GM10266 (cell line): Measurements from ENCODE around the gene ANAPC1.
A peak's percentile ranks its signal among the peaks of the same experiment; 100 is the strongest.
"Not testable (repeated sequence)": the region's sequence is repeated elsewhere in the genome, so short reads cannot be mapped to it uniquely, and the experiment has no call there.

Source experiments
- DNase-seq: peaks from one replicate; pipeline ENCODE4 v3.0.0; 2012; ENCODE audit errors: extremely low spot score
- CTCF ChIP-seq: IDR thresholded peaks from 2 replicates; pipeline ENCODE4 v1.5.1; 2012; ENCODE audit warnings: mild to moderate bottlenecking, low read depth; ENCODE audit not compliant: control insufficient read depth, insufficient read depth; ENCODE audit errors: missing control alignments

The ANAPC1 gene

DNA sequence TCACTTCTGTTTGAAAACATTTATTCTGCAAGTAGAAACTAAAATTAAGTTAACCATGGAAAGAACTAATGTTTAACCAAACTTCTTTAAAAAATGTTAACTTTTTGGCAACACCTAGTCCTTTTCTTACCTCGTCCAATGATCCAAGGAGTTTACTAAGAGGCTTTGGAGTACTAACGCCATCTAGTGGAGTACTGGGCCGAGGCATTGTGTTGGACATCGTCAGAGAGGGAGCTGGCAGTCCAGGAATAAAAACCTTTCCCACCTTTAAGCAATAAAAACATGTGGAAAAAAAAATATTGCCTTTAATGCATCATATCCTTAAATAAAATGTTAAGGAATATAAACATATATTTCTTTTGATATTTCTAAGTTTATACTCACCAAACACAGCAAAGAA is 33.3 kb downstream of the ANAPC1 start:
- peak; percentile 40 for TF ChIP-seq CTCF
- not testable (repeated sequence) for DNase-seq

DNA sequence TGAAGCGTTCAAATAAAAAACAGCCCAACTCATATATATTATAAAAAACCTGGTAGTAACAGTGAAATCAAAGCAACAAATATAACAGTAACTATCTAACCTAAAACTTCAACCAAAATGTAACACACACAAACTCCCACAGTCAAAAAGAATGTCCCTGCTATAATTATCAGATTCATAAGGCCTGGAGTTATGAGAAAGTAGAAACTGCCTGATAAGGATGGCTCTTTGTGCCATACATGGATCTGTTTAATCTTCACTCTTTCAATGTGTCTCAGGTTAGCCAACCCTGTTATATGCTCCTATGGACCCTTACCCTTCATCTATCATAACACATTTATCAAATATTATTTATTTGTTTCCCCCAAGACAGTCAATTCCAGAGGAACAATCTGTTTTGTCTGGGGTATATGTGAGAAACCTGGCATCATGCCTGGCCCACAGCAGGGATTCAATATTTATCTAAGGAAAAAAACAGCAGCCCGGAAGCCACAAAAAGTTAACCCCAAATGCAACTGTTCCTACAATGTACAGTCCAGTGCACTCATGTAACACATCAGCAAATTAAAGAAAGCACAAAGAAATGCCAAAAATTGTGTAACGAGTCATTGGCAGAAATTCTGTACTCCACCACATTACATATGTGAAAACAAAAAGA is 44.2 kb downstream of the ANAPC1 start:
- not testable (repeated sequence) for DNase-seq

- DNase-seq: not testable (repeated sequence)
Measured at GRCh38 chr2:111838992-111839391, 45.0 kb downstream of the ANAPC1 start.

- DNase-seq: not testable (repeated sequence)
Measured at GRCh38 chr2:111834221-111834620, 49.8 kb downstream of the ANAPC1 start.

DNA sequence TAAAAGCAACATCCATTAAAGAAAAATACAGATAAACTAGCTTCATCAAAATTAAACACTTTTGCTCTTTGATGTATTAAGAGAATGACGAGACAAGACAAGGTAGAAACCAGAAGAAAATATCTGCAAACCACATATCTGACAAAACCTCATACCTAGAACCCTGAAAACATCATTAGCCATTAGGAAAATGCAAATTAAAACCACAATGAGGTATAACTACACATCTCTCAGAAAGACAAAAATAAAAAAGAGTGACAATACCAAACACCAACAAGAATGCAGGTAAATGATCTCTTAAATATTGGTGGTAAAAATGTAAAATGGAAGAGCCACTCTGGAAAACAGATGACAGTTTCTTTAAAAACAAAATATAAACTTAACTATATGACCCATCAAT is 53.5 kb downstream of the ANAPC1 start:
- DNase-seq: not testable (repeated sequence)

DNA sequence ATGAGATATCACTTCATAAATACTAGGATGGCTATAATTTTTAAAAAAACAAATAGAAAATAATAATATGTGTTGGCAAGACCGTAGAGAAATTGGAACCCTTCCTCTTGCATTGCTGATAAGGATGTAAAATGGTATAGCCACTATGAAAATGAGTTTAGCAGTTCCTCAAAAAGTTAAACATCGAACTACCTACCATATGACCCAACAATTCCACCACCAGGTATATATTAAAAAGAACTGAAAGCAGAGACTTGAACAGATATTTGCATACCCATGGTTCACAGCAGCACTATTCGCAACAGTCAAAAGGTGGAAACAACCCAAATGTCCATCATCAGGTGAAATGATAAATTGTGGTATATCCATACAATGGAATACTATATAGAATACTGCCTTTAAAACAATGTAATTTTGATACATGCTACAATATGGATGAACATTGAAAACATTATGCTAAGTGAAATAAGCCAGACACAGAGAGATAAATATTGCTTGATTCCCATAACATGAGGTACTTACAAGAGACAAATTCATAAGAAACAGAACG is 55.7 kb downstream of the ANAPC1 start:
- not testable (repeated sequence) for DNase-seq

- not testable (repeated sequence) for DNase-seq
Measured at GRCh38 chr2:111812970-111813622, 70.9 kb downstream of the ANAPC1 start.

GRCh38 chr2:111790633-111791032 is 93.4 kb downstream of the ANAPC1 start:
- DNase-seq: not testable (repeated sequence)

- DNase-seq: not testable (repeated sequence)
Measured at GRCh38 chr2:111784081-111784480, 99.9 kb downstream of the ANAPC1 start.

DNA sequence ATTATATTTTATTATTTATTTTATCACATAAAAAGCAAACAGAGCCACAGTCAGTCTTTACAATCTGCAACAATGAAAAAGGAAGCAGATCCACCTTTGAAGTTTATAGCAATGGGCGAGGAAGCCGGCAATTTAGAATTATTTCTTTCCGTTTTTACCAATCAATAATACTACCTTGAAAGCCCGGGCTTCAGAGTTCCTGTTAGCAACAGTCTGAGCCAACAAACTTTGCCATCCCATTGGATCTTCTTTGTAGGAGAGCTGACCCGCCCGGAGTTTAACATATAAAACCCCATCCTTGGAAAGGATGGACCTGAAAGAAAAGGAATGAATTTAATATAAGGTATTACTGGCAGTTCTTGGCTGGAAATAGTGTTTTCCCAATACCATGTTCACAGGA is 101.8 kb downstream of the ANAPC1 start:
- not testable (repeated sequence) for DNase-seq

DNA sequence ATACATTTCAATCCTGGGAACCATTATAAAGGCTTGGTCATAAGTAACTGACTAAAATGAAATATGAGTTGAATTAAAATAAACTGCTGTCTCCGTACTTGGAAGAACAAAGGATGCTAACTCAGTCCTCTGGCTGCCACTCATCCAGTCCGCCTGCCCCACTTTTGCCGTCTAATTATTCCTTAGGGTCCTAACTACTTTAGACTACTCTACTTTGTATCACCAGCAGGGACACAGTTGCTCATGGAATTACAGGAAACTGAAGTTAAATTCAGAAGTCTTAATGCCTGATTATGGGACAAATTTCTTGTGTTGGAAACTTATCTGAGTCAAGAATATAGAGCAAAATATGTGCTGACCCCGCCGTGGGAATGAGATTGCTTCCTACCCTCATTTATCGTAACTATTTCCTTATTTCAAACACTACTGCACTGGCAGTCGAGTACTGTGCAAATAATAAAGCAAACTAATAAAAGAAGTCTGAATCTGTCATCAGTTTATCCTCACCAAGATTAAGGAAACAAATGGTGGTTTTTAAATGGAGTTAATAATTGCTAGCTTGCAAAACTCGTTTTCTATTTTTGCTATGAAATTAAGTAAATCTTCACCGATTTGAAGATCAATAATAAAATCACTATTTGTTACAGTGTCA is 102.4 kb downstream of the ANAPC1 start:
- DNase-seq: not testable (repeated sequence)

DNA sequence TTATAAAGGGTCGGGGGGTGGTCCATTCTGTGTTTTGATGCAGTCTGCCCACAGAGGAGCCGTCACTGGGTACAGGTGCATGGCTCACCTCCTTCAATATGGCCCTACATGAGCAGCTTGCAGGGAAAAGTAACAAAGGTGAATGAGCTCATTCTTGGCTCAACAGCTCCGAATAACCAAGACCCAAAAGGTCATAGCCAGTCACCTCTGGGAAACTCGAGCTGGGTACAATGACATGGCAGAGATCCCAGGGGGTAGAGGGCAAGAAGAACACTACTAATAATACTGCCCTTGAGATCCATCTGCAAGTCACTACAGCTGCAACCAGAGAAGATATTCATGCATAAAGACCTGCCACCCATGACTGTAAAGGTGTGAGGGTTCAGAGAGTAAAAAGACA is 106.8 kb downstream of the ANAPC1 start:
- not testable (repeated sequence) for DNase-seq

GRCh38 chr2:111776296-111776695 is 107.7 kb downstream of the ANAPC1 start:
- DNase-seq: not testable (repeated sequence)

GRCh38 chr2:111772180-111772579 is 111.8 kb downstream of the ANAPC1 start:
- DNase-seq: not testable (repeated sequence)

- DNase-seq: not testable (repeated sequence)
Measured at GRCh38 chr2:111770916-111771658, 112.9 kb downstream of the ANAPC1 start.

DNA sequence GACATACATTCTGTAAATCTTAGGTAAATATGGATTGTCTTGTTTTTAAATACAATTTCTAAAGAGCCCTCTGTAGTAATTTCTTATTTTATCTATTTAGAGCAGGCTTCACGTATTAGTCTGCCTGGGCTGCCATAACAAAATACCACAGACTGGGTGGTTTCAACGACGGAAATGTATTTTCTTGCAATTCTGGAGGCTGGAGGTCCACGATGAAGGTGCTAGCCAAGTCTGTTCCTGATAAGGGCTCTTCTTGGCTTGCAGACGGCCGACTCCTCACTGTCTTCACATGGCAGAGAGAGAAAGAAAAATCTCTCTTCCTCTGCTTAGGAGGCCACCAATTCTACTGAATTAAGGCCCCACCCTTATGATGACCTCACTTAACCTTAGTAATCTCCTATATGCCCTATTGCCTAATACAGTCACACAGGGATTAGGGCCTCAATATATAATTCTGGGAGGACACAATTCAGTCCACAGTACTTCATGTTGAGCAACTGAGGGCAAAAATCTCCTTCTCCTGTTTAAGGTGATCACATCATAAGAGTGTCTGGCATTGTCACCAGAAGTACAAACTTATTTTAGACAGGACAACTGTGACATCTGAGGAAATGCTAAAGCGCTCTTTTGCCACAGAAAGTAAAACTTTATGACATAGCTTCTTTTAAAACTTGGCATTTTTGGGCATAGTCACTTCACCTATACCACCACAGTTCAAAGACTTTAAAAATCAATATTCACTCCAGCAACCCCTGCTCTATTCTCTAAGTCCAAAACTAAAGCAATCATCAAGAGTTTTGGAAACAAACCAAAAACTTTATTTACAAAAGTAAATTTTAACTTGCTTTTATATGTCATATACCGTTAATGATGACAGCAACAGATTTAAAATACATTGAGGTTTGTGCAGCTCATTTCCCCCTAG is 115.5 kb downstream of the ANAPC1 start:
- not testable (repeated sequence) for DNase-seq

DNA sequence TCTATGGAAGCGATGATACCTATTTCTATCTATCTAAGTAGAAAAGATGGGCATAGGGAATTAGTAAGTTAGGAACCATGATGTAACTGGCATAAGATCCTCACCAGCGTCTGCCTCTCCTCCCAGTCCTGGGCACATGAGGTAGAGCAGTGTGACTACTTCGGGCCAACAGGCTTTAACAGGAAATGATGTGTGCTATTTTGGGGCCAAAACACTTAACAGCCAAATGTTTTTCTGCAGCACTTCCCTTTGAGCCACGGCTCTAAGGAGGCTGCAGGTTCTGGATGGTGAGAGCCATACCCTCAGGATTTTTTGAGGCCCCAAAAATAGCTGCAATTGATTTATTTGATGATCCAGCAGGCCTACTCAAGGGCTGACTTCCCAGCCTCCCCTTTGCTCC is 116.9 kb downstream of the ANAPC1 start:
- DNase-seq: not testable (repeated sequence)

DNA sequence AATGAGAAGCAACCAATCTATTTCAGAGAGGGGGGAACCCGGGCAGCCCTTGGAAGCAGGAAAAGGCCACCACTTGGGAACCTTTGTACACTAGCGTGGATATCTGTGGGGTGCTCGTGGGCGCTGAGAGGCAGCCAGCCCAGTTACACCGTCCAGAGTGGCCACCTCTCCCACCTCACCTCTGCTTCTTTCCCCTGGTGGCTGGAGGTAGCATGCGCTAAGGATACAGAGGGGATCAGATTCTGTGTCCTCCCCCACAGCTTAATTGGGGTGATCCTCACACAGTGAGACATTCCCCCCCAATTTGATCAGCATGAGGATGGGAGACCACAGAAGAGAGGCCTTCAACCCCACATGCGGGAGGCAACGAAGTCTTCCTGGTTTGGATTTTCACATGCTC is 117.7 kb downstream of the ANAPC1 start:
- not testable (repeated sequence) for DNase-seq

DNA sequence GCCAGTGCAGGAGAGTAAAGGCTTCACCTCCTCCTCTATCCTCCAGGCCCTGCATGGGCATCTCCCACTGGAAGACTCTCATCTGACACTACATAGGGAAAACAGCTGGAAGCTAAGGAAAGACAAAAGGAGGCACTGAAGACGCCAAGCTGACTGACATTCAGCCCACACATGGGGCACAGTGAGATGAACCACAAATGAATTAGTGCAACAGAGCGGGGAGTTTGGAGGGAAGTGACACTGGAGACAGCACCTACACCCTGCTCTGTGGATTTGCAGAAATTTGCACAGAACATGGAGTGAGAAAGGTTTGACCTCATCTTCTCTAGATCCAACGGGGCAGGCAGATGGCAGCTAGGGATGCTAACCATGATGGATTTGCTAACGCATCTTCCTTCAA is 119.8 kb downstream of the ANAPC1 start:
- not testable (repeated sequence) for DNase-seq
